ENCODE measurements around the gene MICU1. TPM values are rescaled to one million over a fixed set of nuclear protein-coding genes. Genes with fewer than 3 reads are reported as not detected.

MICU1 gene
- total and polyA plus RNA-seq, 9 donors, result 29.9 to 117 (median 44.5) TPM

DNA sequence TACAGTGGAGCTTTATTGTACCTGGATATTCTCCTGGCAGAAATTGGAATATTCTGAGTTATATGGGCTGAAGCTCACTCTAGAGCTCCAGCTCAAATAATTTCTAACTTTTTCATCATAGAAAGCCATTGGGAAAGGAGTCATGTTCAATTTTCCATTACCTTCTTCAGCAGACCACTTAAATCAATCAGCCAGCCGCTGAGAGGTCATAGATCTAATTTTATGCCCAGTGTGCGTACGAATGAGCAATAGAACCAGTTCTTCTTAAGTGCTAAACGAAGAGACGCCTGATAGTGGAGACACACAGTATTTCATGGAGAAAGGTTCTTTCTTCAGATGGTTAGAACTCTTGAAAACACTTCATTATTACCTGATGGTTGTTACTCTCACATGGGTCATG lies 236.2 kb downstream of the MICU1 start:
- no peak overlapping the region for H3K27ac ChIP-seq
- no peaks in the 10 kb centered on the region for H3K4me1 ChIP-seq (ENCODE audit: insufficient read depth)
- DNase-seq, result no peak
- intact Hi-C loops (cut with DNase I), result no loop called here
- H3K9me3 ChIP-seq, result no peaks in the 10 kb centered on the region
- no peaks in the 10 kb centered on the region for H3K27me3 ChIP-seq
- no peak overlapping the region for H3K4me3 ChIP-seq
- no peak for TF ChIP-seq POLR2A (IDR thresholded peaks at IDR 0.05)
- TF ChIP-seq, protein P1, sequence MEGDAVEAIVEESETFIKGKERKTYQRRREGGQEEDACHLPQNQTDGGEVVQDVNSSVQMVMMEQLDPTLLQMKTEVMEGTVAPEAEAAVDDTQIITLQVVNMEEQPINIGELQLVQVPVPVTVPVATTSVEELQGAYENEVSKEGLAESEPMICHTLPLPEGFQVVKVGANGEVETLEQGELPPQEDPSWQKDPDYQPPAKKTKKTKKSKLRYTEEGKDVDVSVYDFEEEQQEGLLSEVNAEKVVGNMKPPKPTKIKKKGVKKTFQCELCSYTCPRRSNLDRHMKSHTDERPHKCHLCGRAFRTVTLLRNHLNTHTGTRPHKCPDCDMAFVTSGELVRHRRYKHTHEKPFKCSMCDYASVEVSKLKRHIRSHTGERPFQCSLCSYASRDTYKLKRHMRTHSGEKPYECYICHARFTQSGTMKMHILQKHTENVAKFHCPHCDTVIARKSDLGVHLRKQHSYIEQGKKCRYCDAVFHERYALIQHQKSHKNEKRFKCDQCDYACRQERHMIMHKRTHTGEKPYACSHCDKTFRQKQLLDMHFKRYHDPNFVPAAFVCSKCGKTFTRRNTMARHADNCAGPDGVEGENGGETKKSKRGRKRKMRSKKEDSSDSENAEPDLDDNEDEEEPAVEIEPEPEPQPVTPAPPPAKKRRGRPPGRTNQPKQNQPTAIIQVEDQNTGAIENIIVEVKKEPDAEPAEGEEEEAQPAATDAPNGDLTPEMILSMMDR (IDR thresholded peaks at IDR 0.05), result no peak
- no peak for TF ChIP-seq EP300 (IDR thresholded peaks at IDR 0.05)
- H3K36me3 ChIP-seq, result no peaks in the 10 kb centered on the region
- WGBS, 3 donors, result 88 to 96% (median 92%) methylated on average over 5 of the region's 5 CpGs

DNA sequence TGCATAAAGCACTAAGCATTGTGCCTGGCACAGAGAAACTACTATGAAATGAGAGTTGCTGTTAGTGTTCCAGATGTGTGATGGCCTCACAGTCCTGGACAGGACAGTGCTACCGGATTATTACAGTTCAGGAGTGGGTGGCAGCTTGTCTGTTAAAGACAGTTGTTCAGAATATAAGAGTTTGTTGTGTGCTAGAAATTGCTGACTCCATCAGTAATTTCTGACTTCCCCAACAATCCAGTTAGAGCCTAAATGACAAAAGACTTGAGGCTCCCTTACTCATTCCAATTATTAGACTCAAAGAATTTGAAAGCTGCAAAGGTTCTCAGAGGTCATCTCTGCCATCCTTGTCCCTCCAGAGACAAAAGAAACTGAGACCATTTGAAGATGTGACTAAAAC lies 236.9 kb downstream of the MICU1 start:
- Histone ChIP-seq H3K27ac (no peak overlapping the region), H3K36me3 (no peaks in the 10 kb centered on the region), H3K4me3 (no peak overlapping the region), H3K4me1 (ENCODE audit: insufficient read depth) (no peaks in the 10 kb centered on the region), H3K9me3 (no peaks in the 10 kb centered on the region), H3K27me3 (no peaks in the 10 kb centered on the region)
- no peak for DNase-seq
- TF ChIP-seq, protein P1 (IDR thresholded peaks at IDR 0.05), result no peak
- TF ChIP-seq EP300 (IDR thresholded peaks at IDR 0.05) (no peak), POLR2A (IDR thresholded peaks at IDR 0.05) (no peak)
- intact Hi-C loops (cut with DNase I), result no loop called here
- WGBS, 3 donors, result 85 to 96% (median 89%) methylated on average over 1 of the region's 1 CpG

DNA sequence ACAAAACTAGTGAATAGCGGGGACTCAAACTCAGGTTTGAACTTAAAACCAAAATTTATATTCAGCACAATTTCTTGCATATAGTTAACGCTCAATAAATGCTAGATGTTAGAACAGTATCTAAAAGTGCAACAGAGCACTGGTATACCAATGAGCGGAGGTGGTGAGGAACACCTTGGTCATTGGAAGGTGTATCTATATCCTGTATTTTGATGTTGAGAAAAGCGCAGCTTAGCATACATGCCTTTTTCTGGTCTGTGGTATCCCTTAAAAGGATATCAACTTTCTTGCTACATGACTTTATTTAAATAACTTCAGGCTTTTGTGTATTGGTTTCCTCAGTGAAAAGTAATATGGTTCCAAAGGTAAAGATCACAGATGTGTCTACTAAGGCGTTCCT lies 237.8 kb downstream of the MICU1 start:
- H3K27ac ChIP-seq, result no peak overlapping the region
- WGBS, 3 donors, result 95 to 98% (median 97%) methylated on average over 5 of the region's 5 CpGs
- H3K4me3 ChIP-seq, result no peak overlapping the region
- no peaks in the 10 kb centered on the region for H3K36me3 ChIP-seq
- H3K4me1 ChIP-seq (ENCODE audit: insufficient read depth), result no peaks in the 10 kb centered on the region
- H3K27me3 ChIP-seq, result no peaks in the 10 kb centered on the region
- intact Hi-C loops (cut with DNase I), result no loop called here
- no peak for TF ChIP-seq EP300 (IDR thresholded peaks at IDR 0.05)
- TF ChIP-seq, protein P1 (IDR thresholded peaks at IDR 0.05), result no peak
- no peak for TF ChIP-seq POLR2A (IDR thresholded peaks at IDR 0.05)
- H3K9me3 ChIP-seq, result no peaks in the 10 kb centered on the region
- no peak for DNase-seq

GRCh38 chr10:72386916-72387586 lies 238.8 kb downstream of the MICU1 start:
- WGBS, 3 donors, result 57 to 92% (median 82%) methylated on average over 3 of the region's 3 CpGs
- intact Hi-C loops (cut with DNase I), result no loop called here
- Histone ChIP-seq H3K4me3 (no peak overlapping the region), H3K9me3 (no peaks in the 10 kb centered on the region), H3K4me1 (ENCODE audit: insufficient read depth) (no peaks in the 10 kb centered on the region), H3K27me3 (no peaks in the 10 kb centered on the region), H3K36me3 (no peaks in the 10 kb centered on the region), H3K27ac (no peak overlapping the region)
- no peak for DNase-seq
- no peak for TF ChIP-seq EP300 (IDR thresholded peaks at IDR 0.05)
- TF ChIP-seq, protein P1 (IDR thresholded peaks at IDR 0.05), result no peak
- no peak for TF ChIP-seq POLR2A (IDR thresholded peaks at IDR 0.05)

Measured in ovary (tissue), 9 donors.